Ascending aorta (tissue), 2 donors: ENCODE data around the gene ST8SIA4. TPM values are rescaled to one million over a fixed set of nuclear protein-coding genes. Genes with fewer than 3 reads are reported as not detected.

Source experiments
- DNase-seq, 2 donors: peaks; one replicate each; pipeline ENCODE4 v3.0.0-alpha.2; 2019; ENCODE audit warnings: low spot score in 2 of 2
- H3K27ac ChIP-seq, 2 donors: fragments of 200-600 bp; sonication (generic); one replicate each; pipeline ENCODE4 v1.5.1; 2016 to 2017; ENCODE audit warnings: mild to moderate bottlenecking in 1 of 2
- H3K27me3 ChIP-seq: fragments of 200-600 bp; sonication (generic); one replicate; pipeline ENCODE4 v1.5.1; 2017
- H3K36me3 ChIP-seq, 2 donors: fragments of 200-600 bp; sonication (generic); one replicate each; pipeline ENCODE4 v1.5.1; 2016
- H3K4me1 ChIP-seq, 2 donors: fragments of 200-600 bp; sonication (generic); one replicate each; pipeline ENCODE4 v1.5.1; 2016 to 2017; ENCODE audit warnings: mild to moderate bottlenecking in 1 of 2
- H3K4me3 ChIP-seq, 2 donors: fragments of 200-600 bp; sonication (generic); one replicate each; pipeline ENCODE4 v1.5.1; 2016 to 2017; ENCODE audit warnings: mild to moderate bottlenecking in 1 of 2
- H3K9me3 ChIP-seq, 2 donors: fragments of 200-600 bp; sonication (generic); one replicate each; pipeline ENCODE4 v1.5.1; 2016
- intact Hi-C: fragments of 100-400 bp; cut with DNase I; formaldehyde crosslinking; loops from one replicate; pipeline ENCODE4 v1.15.1; 2023
- total RNA-seq: library from RNA; depleted of rRNA; stranded (reverse); fragments of >200 nt; gene quantifications from one replicate; pipeline ENCODE4 v1.1.0, GENCODE V29; 2016
- TF ChIP-seq, protein P1 (sequence below), 3 experiments: fragments of 200-600 bp in 2 of 3; fragments of 450-650 bp in 1 of 3; sonication (generic) in 2 of 3; IDR thresholded peaks; one replicate each; pipeline ENCODE4 v1.5.1; 2016 to 2019; ENCODE audit warnings: antibody characterized with exemption in 3 of 3, mild to moderate bottlenecking in 1 of 3, moderate library complexity in 1 of 3

ST8SIA4 gene
- total RNA-seq, 1 donor from 2014 or later: 15.6 TPM

DNA sequence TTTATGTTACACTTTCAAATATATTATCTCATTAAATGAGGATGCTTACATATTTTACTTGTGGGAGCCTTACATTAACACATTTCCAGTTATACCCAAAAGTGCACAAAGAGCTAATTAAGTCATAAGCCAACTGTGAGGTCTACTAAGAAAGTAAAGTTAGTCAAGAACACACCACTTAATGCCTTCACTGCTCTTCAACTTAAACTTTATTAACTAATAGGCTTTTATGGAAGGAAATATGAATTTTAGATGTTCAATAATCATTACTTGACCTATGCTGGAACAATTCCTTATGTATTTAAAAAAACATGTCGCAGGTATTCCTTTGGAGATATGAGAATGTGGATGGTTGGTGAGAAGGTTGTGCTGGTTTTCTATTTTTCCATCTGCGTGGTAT lies 3.4 kb downstream of the ST8SIA4 start:
- TF ChIP-seq, protein P1, sequence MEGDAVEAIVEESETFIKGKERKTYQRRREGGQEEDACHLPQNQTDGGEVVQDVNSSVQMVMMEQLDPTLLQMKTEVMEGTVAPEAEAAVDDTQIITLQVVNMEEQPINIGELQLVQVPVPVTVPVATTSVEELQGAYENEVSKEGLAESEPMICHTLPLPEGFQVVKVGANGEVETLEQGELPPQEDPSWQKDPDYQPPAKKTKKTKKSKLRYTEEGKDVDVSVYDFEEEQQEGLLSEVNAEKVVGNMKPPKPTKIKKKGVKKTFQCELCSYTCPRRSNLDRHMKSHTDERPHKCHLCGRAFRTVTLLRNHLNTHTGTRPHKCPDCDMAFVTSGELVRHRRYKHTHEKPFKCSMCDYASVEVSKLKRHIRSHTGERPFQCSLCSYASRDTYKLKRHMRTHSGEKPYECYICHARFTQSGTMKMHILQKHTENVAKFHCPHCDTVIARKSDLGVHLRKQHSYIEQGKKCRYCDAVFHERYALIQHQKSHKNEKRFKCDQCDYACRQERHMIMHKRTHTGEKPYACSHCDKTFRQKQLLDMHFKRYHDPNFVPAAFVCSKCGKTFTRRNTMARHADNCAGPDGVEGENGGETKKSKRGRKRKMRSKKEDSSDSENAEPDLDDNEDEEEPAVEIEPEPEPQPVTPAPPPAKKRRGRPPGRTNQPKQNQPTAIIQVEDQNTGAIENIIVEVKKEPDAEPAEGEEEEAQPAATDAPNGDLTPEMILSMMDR (IDR thresholded peaks at IDR 0.05): no peak
- Histone ChIP-seq H3K4me3 (peak overlapping the region; percentile 34 to 62), H3K4me1 (no peaks in the 10 kb centered on the region), H3K27ac (no peak overlapping the region), H3K27me3 (no peaks in the 10 kb centered on the region), H3K9me3 (no peaks in the 10 kb centered on the region), H3K36me3 (no peaks in the 10 kb centered on the region)
- intact Hi-C loops: no loop called here
- DNase-seq: no peak

DNA sequence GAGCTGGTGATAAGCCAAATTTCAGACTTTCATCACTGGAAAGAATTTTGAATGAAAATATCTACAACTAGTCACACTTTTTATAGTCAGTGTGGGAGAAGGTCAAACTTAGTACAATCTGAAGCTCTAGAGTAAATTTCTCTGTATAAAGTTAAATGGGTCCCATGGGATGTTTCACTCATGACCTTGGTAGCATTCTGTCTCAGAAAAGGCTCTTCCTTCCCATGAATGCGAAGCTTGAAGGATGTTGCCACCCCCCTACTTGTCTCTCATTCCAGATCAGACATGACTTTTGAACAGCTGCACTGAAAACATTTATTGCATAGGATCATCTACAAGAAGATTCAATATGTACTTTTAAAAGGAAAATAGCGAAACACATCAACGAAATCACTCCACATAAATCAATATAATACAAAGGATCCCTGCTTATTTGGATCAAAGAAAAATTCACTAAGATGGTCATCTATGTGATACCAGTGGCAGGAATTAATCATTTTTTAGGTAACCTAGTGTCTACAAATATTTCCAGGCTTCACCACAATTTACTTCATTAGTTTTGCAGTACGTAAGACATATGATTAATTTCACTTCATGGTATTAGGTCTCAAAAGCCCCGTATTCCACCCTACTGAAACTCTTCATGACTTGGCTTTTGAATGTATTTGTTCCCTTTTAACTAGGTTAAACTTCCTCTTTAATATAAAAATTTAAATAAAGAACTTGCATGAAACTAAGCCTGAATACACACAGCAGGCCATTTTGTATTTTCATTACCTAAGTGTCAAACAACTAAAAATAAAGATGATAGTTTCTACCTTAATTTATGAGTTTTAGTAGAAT lies 4.4 kb downstream of the ST8SIA4 start:
- no peak overlapping the region for H3K4me3 ChIP-seq
- H3K9me3 ChIP-seq: no peaks in the 10 kb centered on the region
- intact Hi-C loops: no loop called here
- TF ChIP-seq, protein P1 (IDR thresholded peaks at IDR 0.05): no peak
- H3K36me3 ChIP-seq: no peaks in the 10 kb centered on the region
- DNase-seq: no peak
- no peaks in the 10 kb centered on the region for H3K4me1 ChIP-seq
- no peak overlapping the region for H3K27ac ChIP-seq
- no peaks in the 10 kb centered on the region for H3K27me3 ChIP-seq

DNA sequence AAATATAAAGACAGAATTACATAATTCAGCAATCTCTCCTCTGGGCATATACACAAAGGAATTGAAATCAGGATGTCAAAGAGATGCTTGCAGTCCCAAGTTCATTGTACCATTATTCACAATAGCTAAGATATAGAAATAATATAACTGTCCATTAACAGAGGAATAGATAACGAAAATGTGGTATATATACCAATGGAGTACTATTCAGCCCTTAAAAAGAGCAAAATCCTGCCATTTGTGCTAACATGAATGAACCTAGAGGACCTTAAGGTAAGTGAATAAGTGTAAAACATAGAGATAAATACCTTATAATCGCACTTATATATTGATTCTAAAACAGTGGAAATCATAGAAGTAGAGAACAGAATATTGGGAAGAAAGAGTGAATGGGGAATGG lies 7.0 kb downstream of the ST8SIA4 start:
- no peak for DNase-seq
- H3K27me3 ChIP-seq: no peaks in the 10 kb centered on the region
- no peaks in the 10 kb centered on the region for H3K9me3 ChIP-seq
- H3K36me3 ChIP-seq: no peaks in the 10 kb centered on the region
- no peak overlapping the region for H3K4me3 ChIP-seq
- no peaks in the 10 kb centered on the region for H3K4me1 ChIP-seq
- TF ChIP-seq, protein P1 (IDR thresholded peaks at IDR 0.05): no peak
- intact Hi-C loops: no loop called here
- H3K27ac ChIP-seq: no peak overlapping the region

DNA sequence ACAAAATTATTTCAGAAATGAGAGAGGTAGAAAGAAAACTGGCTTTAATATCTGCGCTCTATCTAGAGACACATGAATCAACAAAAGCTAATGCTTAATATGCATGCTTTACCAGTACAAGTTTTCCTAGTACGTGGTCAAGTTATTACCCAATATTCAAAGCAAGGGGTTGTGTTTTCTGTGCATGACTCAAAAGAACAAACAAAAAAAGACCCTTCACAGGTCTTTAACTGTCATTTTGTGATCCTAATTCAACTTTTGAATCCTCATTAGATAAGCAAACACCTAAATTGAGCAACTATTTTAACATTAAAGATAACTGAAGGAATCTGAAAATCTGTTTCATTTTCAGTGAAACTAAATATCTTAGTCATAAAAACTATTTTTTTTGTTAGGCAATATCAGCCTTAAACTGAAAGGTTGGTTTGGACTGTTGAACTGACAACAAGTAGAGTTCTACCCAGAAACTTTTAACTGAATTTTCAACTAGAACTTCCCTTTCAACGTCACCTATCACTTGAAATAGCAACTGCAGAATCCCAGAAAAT lies 12.5 kb downstream of the ST8SIA4 start:
- H3K9me3 ChIP-seq: no peaks in the 10 kb centered on the region
- no peak overlapping the region for H3K4me3 ChIP-seq
- TF ChIP-seq, protein P1 (IDR thresholded peaks at IDR 0.05): no peak
- intact Hi-C loops: no loop called here
- H3K27ac ChIP-seq: no peak overlapping the region
- DNase-seq: no peak
- no peaks in the 10 kb centered on the region for H3K27me3 ChIP-seq
- H3K36me3 ChIP-seq: no peaks in the 10 kb centered on the region
- H3K4me1 ChIP-seq: no peaks in the 10 kb centered on the region

DNA sequence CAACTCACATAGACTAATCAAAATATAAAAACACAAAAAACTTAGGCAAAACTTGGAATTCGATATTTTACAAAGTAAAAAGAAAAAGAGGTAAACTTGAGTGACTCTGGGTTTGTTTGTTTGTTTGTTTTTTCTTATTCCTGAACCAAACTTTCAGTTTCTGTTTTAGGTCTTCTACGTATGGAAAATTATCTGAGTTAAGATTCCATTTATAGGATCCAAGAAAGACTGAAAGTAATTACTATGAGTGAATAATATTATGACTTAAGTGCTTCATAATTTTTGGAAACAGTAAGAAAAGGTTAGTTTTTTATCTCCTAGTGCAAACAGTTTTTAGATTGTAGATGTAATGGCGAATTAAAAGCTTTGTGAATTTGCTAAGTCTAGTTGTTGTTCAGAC lies 13.2 kb downstream of the ST8SIA4 start:
- H3K4me1 ChIP-seq: no peaks in the 10 kb centered on the region

More for the DNA sequence above, 13.2 kb downstream of the ST8SIA4 start:
- Histone ChIP-seq H3K4me3 (peak overlapping the region in 1 of 2 donors; percentile 15), H3K9me3 (no peaks in the 10 kb centered on the region), H3K36me3 (no peaks in the 10 kb centered on the region), H3K27me3 (no peaks in the 10 kb centered on the region), H3K27ac (no peak overlapping the region)
- TF ChIP-seq, protein P1 (IDR thresholded peaks at IDR 0.05): no peak
- intact Hi-C loops: no loop called here
- no peak for DNase-seq
